OCI-M2 (cell line): ENCODE data around the gene CTSG.
"Not testable (repeated sequence)": the region's sequence is repeated elsewhere in the genome, so short reads cannot be mapped to it uniquely, and the experiment has no call there.

ENCODE experiments used
- DNase-seq: peaks from one replicate; lab custom pipeline; 2025; ENCODE audit not compliant: unreplicated experiment; lab: John Stamatoyannopoulos, UW

The CTSG gene, protein sequence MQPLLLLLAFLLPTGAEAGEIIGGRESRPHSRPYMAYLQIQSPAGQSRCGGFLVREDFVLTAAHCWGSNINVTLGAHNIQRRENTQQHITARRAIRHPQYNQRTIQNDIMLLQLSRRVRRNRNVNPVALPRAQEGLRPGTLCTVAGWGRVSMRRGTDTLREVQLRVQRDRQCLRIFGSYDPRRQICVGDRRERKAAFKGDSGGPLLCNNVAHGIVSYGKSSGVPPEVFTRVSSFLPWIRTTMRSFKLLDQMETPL

DNA sequence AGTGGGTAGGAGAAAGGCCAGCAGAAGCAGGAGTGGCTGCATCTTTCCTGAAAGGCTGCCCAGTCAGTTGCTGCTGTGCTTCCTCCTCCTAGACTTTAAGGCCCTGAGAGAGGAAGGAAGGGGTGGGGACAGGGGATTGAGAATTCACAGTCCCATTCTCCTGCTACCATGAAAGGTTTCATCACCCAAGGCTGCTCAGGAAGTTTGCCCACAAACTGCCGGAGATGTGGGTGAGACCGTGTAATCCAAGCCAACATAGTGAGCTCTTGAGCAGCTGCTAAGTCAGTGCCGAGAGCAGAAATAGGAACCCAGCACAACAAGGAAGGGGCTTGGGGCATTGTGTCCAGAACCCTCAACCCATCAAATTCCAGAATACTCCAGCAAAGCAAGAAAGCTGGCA, at the start of gene CTSG:
Gene CTSG, minus strand, starts transcription at position 69 of the 400 bp plus-strand sequence. Its CDS starts 27 bp downstream, at position 42.
- DNase-seq: no peak

DNA sequence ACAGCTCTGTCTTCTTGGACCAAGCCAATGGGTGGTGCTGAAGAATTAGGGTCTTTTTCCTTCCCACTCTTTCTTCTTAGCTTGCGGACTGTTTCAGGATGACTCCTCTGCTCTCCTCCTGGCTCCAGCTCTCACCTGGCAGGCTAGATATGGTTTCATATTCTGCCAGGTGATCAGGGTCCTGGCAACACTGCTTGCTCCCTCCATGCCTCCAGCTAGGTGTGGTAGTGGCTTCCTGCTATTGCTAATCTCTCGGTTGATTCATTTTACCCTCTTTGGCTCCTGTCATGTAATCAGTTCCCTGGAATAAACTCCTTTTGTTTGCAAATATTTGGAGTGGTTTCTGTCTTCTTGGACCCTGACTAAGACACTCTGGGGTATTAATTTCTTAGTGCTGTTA, 37.7 kb upstream of the CTSG start:
- DNase-seq: no peak

DNA sequence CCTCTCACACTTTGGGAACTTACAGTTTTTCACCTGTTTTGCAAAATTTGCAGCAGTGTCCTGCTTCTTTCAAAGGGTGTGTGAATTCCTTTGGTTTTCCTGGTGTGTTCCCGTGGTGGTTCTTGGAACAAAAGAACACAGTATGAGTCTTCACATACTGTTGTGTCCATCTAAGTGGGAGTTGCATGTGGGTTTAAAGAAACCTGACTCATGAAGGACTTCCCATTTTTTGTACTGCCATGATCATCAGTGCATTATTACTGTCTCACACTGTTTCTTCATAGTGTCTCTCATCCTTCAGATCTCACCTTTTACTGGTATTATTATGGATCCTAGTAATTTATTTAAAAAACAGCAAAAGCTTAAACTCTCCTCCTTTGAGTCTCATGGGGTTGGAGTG, 37.2 kb upstream of the CTSG start:
- DNase-seq: no peak

DNA sequence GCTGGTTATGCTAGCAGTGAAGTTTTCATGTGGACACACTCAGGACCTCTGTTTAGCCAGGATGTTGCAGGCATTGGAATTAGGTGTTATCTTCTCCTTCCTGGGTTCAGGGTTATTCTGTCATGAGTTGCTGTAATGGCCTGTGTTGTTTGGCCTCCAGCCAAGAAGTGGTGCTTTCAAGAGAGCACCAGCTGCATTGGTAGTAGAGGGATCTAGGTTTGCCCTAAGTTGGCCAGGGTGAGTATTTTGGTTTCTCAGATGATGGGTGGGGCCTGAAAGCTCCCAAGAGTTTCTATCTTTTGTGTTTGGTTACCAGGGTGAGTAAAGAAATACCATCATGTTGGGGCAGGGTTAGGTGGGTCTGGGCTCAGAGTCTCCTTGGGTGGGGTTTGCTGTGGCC, 36.1 kb upstream of the CTSG start:
- DNase-seq: no peak

DNA sequence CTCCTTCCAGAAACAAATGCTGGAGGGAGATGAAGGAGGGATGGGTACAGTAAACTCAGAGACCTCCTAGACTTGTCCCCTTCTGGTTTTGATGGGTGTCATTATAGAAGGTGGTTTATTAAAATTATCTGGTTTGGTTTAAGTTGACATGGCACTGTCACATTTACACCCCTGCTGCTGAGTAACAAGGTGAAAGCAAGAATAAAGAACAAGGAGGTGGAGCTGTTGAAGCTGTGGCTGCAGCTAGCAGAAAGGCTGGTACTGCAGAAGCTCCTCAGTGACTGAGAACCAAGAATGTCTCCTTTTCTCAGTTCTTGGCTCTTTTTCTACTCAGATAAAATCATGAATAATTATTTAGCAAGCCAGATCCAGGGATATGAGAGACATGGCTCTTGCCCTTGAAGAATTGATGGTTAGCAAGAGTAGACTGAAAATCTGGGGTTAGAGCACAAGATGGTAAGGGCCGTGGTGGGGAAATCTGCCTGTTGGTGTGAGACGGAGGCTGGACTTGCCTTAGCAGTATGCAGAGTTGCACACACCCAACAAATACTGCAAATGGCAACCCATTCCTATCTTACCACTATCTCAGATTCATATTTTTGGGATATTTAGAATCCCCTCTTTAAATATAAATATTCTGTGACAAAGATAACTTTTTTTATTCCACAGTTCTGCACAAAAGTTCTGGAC, 33.8 kb upstream of the CTSG start, which contains the start of gene GZMH:
Gene GZMH, minus strand, starts transcription at position 31 of the 690 bp plus-strand sequence. CDS start 72 bp downstream, outside the sequence.
- no peak for DNase-seq

DNA sequence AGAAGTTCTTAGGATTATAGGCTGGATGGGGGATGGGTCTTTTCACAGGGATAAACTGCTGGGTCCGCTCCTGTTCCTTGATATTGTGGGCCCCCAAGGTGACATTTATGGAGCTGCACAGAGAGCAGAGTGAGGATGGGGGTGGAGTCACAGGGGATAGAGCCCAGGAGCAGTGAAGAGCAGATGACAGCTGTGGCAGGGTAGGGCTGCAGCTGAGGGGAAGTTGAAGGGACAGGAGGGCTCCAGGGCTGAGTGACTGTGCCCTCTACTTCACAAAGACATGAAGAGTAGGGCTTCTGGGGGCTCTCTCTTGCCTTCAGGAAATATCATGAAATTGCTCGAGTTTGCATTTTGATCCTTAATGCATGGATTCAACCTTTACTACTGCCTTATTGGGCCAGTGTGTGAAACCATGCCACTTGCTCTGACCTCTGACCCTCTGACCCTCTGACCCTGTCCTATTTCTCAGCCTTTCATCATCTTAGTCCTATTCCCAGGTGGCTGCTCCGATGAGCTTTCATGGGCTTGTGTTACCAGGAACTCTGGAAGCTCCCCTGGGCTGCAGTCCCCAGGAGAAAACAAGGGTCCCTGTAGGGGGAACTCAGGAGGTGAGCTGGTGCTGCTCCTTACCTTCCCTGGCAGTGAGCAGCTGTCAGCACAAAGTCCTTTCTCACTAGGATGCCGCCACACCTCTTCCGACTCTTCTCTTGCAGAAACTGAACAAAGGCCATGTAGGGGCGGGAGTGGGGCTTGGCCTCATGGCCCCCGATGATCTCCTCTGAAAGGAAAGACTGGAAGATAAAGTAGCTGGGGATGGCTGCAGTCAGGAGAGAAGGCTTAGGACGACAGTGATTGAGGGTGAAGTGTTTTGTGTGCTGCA, 31.8 kb upstream of the CTSG start:
- no peak for DNase-seq

DNA sequence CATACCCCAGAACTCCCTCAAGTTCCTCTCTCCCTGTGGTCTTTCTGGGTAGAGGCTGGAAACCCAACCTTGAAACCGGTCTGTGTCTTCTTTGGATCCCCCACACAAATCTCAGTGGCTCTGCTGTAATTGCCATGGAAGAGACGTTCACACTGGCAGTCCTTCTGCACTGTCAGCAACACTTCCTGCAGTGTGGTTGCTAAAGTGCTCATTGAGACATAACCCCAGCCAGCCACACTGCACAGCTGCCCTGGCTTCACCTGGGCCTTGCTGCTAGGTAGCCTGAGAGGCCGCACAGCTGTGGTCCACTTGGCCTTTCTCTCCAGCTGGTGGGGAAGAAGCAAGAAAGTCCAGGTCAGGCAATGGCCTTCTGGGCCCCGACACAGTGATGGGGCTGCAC, 31.0 kb upstream of the CTSG start:
- no peak for DNase-seq

DNA sequence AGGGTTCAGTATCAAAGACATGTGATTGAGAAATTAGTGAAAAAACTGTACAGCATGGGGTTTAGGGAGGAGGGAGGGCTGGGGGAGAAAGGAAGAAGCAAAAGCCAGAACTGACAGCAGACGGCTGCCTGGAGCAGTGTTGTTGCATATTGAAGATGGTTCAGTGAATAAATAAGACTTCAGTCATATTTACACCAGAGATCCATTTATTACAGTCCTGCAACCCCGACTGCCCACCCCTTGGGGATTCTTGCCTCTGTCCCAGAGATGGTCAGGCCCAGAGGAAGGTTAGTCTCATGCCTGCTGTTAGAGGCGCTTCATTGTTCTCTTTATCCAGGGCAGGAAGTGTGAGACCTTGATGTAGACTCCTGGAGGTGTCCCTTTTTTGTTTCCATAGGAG, 30.2 kb upstream of the CTSG start:
- no peak for DNase-seq

DNA sequence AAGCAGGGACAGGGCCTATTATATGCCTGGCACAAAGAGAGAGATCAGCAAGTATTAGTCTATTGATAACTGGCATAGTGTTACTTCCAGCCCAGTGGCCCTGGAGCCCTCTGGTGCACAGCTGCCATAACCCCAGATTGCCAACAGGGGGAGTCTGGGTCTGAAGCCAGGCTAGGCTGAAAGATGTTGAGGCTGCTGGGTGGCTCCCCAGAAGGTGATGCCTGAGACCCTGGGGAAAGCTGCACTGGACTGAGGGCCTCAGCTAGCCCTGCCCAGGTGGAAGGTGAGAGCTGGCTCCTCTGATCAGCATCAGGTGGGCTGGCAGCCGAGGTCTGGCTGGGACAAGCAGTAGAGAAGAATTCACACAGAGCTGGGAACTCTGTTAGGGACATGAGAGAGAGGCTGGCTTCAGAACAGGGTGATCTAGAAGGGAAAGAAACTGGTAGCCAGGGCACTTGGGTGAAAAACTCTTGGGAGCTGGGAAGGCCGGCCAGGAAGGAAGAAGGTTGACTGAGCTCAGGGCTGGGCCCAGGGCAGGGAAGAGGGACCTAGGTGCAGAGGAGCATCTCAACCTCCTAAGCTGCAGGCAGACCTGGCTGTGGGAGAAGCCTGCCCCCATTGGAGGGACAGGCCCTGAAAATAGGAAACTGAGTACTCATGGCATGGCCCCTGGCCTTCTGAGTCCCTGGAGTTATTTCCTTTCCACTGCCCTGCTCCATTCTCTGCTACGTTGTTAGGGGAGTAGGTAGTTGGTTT, 29.6 kb upstream of the CTSG start:
- no peak for DNase-seq

DNA sequence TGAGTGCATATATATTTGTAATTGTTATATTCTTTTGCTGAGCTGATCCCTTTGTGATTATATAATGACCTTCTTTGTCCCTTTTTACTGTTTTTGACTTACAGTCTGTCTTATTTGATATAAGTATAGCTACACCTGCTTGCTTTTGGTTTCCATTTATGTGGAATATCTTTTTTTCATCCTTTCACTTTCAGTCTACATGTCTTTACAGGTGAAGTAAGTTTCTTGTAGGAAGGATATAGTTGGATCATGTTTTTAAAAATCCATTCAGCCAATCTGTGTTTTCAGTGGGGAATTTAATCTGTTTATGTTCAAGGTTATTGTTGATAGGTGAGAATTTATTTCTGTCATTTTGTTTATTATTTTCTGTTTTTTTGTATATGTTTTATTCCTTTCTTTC, 21.4 kb upstream of the CTSG start:
- no peak for DNase-seq

DNA sequence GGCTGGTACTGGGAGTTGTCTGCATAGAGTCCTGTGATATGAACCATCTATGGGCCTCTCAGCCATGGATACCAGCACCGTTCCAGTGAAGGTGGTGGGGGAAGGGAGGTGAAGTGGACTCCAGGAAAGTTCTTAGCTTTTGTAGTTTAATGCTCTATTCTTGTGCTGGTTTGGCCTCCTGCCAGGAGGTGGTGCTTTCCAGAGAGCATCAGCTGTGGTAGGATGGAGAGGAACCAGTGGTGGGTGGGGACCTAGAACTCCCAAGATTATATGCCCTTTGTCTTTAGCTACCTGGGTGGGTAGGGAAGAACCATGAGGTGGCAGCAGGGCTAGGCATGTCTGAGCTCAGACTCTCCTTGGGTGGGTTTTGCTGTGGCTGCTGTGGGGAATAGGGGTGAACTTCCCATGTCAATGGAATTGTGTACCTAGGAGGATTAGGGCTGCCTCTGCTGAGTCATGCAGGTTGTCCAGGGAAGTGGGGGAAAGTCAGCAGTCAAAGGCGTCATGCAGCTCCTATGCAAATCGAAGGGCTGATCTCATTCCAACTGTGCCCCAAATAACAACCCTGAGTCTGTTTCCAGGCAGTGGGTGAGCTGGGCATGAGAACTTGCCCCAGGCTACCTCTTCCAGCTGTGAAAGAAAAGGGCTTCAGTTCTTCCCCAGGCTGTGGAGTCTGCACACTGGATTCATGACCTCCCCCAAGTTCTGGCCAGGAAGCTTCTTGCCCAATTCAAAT, 19.2 kb upstream of the CTSG start:
- no peak for DNase-seq

DNA sequence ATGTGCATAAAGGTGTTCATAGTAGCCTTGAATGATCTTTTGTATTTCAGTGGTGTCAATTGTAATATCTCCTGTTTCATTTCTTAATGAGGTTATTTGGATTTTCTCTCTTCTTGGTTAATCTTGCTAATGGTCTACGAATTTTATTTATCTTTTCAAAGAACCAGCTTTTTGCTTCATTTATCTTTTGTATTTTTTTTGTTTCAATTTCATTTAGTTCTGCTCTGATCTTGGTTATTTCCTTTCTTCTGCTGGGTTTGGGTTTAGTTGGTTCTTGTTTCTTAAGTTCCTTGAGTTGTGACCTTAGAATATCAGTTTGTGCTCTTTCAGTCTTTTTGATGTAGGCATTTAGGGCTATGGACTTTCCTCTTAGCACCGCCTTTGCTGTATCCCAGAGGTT, 15.0 kb upstream of the CTSG start:
- DNase-seq: not testable (repeated sequence)

DNA sequence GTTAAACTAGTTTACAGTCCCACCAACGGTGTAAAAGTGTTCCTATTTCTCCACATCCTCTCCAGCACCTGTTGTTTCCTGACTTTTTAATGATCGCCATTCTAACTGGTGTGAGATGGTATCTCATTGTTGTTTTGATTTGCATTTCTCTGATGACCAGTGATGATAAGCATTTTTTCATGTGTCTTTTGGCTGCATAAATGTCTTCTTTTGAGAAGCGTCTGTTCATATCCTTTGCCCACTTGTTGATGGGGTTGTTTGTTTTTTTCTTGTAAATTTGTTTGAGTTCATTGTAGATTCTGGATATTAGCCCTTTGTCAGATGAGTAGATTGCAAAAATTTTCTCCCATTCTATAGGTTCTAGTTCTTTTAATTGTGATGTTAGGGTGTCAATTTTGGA, 8.4 kb upstream of the CTSG start:
- DNase-seq: not testable (repeated sequence)

DNA sequence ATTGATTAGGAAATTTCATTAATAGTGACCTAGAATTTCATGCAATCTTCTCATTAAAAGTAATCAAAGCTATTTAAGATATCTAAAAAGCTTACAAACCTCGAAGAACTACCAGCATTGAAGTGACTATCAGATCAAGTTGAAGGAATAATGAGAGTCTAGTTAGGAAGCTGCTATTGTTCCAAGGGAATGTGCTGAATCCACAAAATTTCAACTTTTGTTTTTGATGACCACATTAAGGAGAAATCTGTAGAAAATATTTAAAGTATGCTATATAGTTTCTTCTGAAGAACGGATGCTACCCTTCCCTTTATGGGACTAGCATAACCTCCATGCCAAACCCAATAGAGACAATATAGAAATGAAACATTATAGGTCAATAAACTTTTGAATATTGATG, 2.5 kb upstream of the CTSG start:
- no peak for DNase-seq

DNA sequence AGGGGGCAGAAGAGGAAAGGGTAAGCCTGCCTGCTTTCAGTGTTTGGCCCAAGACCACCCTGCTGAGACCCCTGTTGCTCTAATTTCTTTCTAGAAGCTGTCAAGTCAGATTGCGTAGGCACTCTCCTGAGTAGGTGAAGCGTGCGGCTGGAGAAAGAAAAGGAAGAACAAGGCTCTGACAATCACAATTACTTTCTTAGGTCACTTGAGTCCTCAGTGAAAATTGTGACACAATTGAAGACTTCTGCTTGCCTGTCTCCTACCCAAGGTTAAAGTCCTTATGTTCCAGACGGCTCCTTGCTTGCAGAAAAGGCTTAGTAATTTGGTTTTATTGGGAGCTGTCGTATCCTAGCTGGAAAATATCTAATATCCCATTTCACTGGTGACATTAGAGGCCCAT, 721 bp upstream of the CTSG start:
- no peak for DNase-seq

DNA sequence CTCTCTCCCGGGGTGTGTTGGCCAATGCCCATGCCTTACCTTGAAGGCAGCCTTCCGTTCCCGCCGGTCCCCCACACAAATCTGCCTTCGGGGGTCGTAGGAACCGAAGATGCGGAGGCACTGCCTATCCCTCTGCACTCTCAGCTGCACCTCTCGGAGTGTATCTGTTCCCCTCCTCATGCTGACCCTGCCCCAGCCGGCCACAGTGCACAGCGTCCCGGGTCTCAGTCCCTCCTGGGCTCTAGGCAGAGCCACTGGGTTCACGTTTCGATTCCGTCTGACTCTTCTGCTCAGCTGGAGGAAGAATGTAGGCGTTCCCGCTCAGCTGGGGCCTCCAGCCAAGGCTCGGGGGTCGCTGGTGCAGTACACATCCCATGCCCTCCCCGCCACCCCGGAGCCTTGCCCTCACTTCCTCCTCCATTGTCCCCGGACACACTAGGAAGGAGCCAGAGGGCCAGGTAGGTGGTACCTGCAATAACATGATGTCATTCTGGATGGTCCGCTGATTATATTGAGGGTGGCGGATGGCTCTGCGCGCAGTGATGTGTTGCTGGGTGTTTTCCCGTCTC, 1.8 kb downstream of the CTSG start:
- DNase-seq: no peak

DNA sequence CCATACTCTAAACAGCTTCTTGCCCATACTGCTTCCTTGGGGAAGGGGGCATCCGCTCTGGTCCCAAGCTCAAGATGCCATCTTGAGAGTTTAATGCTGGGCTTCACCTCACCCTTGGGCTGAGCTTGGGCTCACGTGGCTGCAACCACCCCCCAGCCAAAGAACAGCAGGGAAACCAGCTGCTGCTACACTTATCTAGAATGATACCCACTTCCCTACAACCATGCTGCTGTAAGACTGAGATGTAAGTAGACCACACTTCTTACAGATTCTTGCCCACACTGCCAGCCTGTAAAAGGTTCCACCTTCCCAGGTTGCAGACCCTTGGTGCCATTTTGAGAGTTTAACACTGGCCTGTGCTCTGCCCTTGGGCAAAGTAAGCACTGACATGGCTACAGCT, 9.7 kb downstream of the CTSG start:
- DNase-seq: no peak

DNA sequence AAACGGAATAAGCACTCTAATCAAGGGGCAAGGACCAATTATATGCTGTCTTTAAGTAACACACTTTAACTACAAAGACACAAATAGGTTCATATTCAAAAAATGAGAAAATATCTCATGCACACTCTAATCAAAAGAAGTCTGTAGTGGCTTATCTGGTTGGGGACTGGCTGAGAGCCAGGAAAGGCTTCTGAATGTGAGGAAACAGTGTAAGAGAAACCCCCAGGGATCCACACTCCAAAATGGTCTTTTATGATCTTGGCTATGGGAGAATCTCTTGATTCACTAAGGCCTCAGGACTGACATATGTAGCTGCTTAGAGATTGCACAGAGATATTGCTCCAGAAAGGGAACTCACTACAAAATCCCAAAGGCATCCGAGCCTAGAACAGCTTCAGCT, 10.3 kb downstream of the CTSG start:
- DNase-seq: no peak

DNA sequence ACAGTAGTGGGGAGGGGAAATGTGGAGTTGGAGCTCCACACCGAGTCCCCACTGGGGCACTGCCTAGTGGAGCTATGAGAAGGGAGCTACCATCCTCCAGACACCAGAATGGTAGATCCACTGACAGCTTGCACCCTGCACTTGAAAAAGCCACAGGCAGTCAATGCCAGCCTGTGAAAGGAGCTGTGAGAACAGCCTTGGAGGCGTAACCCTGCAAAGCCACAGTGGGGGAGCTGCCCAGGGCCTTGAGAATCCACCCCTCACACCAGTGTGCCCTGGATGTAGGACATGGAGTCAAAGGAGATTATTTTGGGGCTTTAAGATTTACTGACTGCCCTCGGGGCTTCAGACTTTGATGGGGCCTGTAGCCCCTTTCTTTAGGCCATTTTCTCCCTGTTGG, 12.5 kb downstream of the CTSG start:
- no peak for DNase-seq

DNA sequence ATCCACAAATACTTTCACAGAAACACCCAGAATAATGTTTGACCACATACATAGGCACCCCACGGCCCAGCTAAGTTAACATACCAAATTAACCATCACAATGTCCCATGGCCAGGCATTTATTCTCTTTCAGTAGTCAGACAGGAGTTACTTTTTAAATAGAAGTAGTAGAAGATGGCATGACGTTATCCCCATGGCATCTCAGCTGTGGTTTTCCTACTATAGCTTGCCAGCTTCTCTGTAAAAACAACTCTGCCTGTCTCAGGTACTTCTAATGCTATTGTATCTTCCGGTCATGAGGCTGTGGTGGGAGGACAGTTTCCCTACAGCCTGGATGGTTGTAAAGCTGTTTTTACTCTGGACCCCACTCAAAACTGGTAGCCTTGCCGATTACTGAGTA, 19.3 kb downstream of the CTSG start:
- DNase-seq: no peak
